Iris pigment epithelial cell (primary cell): ENCODE measurements around the gene SP5.
"Not testable (repeated sequence)": the region's sequence is repeated elsewhere in the genome, so short reads cannot be mapped to it uniquely, and the experiment has no call there.

Source experiments
- DNase-seq: peaks from one replicate; pipeline ENCODE4 v3.0.0-alpha.2; 2011; ENCODE audit warnings: low read depth

The SP5 gene

GRCh38 chr2:170715062-170715931, at the start of gene SP5:
SP5 (plus strand) TSS chr2:170715337; CDS start chr2:170715513, 176 bp downstream.
- DNase-seq = peak; percentile 65

GRCh38 chr2:170665743-170666142, 49.4 kb upstream of the SP5 start:
- DNase-seq = no peak

DNA sequence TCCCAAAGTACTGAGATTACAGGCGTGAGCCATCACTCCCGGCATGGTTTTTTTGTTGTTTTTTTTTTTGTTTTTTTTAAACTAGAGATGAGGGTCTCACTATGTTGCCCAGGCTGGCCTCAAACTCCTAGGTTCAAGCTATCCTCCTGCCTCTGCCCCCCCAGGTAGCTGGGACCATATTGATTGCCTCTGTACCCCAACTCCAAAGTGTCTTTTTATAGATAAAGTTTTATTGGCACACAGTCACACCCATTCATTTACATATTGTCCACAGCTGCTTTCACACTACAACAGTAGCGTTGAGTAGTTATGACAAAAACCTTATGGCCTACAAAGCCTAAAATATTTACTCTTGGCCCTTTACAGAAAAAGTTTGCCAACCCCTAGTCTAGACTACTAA, 45.2 kb upstream of the SP5 start:
- DNase-seq = no peak

DNA sequence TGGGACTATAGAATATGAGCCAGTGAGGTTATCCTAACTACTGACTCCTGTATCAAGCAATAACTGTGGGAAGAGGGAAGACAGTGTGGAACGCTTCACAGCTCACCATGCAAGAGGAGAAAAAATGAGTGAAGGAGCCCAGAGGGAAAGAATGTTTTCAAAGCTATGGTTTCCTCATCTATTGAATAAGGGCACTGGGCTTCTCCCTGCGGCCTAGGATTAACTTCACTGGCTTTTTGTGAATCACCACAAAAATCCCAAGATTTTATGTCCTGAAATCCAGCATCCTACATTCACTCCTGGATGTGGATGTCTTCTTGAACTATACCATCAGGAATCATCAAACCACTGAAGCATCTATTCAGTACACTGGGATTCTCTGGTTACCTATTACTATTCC, 44.5 kb upstream of the SP5 start:
- no peak for DNase-seq

DNA sequence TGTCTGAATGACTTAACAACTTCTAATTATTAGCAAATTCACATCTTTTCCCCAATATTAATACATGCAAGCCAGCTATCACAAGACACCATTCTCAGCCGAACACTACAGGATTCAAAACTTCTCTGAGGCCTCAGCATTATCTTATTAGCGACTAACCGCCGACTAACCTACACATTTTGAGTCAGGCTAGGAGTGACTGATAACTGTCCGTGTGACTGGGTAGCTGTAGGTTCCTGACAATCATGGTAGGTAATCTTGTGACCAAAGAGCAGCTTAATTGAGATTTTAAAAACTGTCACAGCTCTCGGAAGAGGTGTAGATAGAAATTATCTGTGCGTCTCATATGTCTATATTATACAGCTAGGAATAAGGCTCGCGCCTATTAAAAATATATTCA, 44.1 kb upstream of the SP5 start:
- DNase-seq = no peak

DNA sequence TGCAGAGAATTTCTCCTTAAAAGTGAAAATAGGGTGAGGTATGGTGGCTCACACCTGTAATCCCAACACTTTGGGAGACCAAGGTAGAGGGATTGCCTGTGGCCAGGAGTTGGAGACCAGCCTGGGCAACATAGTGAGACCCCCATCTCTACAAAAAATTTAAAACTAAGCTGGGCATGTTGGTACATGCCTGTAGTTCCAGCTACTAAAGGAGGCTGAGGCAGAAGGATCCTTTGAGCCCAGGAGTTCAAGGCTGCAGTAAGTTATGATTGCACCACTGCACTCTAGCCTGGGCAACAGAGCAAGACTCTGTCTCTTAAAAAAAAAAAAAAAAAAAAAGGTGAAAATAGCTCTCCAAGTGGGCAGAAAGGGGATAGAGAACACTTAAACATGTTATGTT, 40.9 kb upstream of the SP5 start:
- not testable (repeated sequence) for DNase-seq

- DNase-seq = no peak
These were observed 39.4 kb upstream of the SP5 start for GRCh38 chr2:170675701-170676100.

- no peak for DNase-seq
These were observed 35.5 kb upstream of the SP5 start for GRCh38 chr2:170679607-170680079.

DNA sequence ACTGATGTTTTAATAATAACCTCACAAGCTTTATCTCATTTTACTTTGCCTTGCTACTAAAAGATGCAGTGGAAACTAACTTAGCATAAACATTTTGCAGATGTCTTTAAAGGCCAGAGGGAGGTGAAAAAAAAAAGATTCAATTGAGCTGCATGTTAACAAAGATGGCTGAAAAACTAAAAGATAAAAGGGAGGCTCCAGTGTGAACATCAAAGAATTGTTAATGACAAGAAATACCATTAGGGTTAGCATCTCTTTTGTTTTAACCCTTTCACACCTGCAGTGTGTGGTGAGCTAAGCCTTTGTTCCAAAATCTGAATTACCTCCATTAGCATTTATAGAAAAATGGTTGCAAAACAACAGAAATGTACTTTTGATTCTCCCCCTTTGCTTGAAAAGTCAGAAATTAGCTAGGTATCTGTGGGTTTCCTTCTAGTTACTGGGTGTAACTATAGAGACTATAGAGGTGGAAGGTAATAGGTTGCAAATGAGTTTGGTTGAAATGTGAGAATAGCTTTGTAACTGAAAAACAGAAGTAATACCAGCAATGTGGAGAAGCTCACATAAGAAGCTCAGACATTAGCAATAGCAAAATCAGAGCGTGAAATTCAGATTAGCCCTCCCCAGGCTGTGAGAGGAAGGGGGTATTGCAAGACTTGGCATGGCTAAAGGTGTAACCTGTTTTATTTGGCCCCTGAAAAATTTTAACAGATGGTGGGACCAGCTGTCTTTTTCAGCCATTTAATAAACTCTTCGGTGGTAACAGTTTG, 34.8 kb upstream of the SP5 start:
- no peak for DNase-seq

GRCh38 chr2:170681311-170681710, 33.8 kb upstream of the SP5 start:
- no peak for DNase-seq

- no peak for DNase-seq
These were observed 29.5 kb upstream of the SP5 start for GRCh38 chr2:170685591-170685990.

GRCh38 chr2:170689481-170689880, 25.7 kb upstream of the SP5 start:
- no peak for DNase-seq

- no peak for DNase-seq
These were observed 24.5 kb upstream of the SP5 start for GRCh38 chr2:170690640-170691039.

DNA sequence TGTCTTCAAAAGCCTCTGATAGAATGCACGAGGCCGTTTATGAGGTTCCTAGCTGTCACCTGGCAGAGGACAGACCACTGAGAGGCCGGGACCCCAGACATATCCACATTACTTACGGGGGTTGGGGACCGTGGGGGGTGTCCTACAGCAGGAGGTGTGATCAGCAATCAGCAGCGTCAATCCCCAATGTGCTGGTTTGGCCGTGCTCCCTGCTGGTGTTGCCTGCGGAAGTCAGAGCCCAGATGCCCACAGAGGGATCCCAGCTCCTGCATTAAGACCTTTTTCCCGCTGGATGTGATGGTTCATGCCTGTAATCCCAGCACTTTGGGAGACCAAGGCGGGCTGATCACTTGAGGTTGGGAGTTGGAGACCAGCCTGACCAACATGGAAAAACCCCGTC, 20.8 kb upstream of the SP5 start:
- DNase-seq = no peak

- DNase-seq = no peak
These were observed 19.4 kb upstream of the SP5 start for GRCh38 chr2:170695521-170696410.

GRCh38 chr2:170696948-170697347, 18.2 kb upstream of the SP5 start:
- no peak for DNase-seq

DNA sequence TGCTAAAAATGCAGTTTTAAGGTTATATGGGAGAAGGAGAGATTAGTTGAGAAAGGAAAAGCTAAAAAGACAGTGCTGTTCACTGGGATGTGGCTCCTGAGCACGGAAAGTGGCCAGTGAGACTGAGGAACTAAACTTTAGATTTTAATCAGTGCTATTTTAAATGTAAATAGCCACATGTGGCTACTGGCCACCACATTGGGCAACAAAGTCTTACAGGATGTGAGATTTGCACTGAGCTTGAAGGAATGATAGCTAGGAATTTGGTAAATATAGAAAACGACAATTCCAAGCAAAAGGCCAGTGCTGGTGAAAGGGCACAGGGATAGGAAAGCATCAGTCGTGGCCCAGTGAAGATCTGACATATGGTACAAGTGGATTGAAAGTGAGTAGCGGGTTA, 14.1 kb upstream of the SP5 start:
- no peak for DNase-seq

DNA sequence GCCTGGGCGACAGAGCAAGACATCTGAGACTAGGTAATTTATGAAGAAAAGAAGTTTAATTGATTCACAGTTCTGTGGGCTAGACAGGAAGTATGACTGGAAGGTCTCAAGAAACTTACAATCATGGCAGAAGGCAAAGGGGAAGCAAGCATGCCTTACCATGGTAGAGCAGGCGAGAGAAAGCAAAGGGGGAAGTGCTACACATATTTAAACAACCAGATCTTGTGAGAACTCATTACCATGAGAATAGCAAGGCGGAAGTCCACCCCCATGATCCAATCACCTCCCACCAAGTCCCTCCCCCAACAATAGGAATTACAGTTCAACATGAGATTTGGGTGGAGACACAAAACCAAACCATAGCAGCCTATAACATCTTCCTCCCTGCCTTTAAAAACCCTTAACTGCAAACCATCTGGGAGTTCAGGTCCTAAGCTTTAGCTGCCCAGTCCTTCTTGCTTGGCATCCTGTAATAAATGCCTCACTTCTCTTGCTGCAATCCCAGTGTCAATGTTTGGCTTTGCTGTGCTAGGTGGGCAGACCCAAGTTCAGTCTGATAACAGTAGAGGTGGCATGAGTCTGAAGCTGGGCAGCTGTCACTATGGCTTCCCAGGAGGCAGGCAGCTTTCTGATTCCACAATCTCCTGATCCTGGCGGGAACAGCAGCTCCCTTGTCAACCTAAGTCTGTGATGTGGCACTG, 11.2 kb upstream of the SP5 start:
- no peak for DNase-seq

DNA sequence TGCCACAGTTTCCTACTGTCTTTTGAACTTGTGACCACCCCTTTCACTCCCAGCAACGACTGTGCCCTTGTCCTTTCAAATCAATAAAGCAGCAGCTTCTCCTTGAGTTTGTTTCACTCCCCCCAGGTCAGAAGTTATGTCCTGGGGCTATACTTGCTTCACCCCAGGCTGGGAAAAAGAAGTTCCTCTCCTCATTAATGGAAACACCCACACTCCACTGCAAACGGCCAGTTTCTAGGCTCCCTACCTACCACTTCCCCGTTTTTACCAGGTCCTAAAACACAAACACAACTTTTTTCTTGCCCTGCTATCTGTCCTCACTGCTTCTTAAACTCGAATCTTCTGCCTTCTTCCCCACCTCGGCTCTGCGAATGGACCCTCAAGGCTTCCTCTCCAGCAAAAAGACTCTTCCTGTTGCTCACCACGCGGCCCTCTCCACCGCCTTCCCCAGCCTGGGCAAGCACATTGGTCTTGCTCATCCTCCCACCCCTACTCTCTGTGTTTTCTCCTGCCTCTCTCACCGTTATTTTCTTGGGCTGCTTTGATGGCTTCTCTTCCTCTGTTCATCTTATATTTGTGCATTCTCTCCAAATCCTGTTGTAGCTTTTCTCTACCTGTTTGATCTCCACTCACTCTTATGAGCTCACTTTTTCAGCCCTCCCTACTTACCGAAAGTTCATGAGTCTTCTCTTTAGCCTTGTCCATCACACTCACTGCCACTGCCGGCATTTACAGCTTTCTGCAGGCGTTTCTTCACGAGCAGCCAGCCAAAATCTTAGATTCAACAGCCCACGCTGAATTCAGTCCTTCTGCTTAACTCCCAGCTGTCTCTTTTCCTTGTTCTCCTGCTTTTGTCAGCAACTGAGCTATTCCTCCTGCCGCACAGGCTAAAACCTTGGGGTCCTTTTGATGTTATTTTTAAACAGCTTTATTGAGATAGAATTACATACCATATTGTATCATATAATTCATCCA, 7.0 kb upstream of the SP5 start:
- DNase-seq = no peak

GRCh38 chr2:170710609-170710979, 4.5 kb upstream of the SP5 start:
- DNase-seq = no peak
